Endothelial cell of umbilical vein (primary cell): Measurements from ENCODE around the gene RPIA. TPM values are rescaled to one million over a fixed set of nuclear protein-coding genes. Genes with fewer than 3 reads are reported as not detected.

Experiments used
- BruUV-seq: library from RNA; stranded (reverse); fragments of 400-500 nt; replicated peaks from 2 replicates; lab custom pipeline; 2021; lab: Mats Ljungman, UMichigan
- CTCF ChIA-PET: fragments of 300-600, 350-600 bp; sonication (Branson Sonifier 250); formaldehyde crosslinking; loops from one replicate; lab custom pipeline; 2021; ENCODE audit warnings: antibody characterized with exemption, inconsistent platforms; lab: Charles Lee
- POLR2A ChIA-PET: fragments of 300-600, 350-600 bp; sonication (Branson Sonifier 250); formaldehyde crosslinking; loops from one replicate; lab custom pipeline; 2021; ENCODE audit warnings: antibody characterized with exemption, inconsistent platforms; lab: Charles Lee
- DNase-seq: peaks from one replicate; pipeline ENCODE4 v3.0.0-alpha.2; 2011; ENCODE audit warnings: low read depth, low spot score
- FAIRE-seq: peaks from 2 replicates; lab custom pipeline; 2011; peaks lifted over from hg19 to GRCh38; lab: Jason Lieb, UNC
- H2AFZ ChIP-seq: 2 replicates; pipeline ENCODE4 v1.6.0; 2012; ENCODE audit warnings: low read depth, low read length, control low read depth, inconsistent platforms
- H3K27ac ChIP-seq: 2 replicates; pipeline ENCODE4 v1.5.1; 2011; ENCODE audit warnings: low read depth, mild to moderate bottlenecking, control low read depth, low read length, moderate library complexity; ENCODE audit not compliant: insufficient read depth
- H3K27me3 ChIP-seq, 2 experiments: 2 replicates each; pipeline versions ENCODE4 v1.6.0 to v1.6.1; 2011; ENCODE audit warnings: low read length in 2 of 2, mixed read lengths in 1 of 2; ENCODE audit not compliant: control insufficient read depth in 2 of 2, insufficient read depth in 2 of 2
- H3K36me3 ChIP-seq, 2 experiments: 2 replicates in 1 of 2; 3 replicates in 1 of 2; pipeline ENCODE4 v1.5.1; 2011; ENCODE audit warnings: low read length in 2 of 2, mild to moderate bottlenecking in 1 of 2, moderate library complexity in 1 of 2; ENCODE audit not compliant: control insufficient read depth in 2 of 2, insufficient read depth in 2 of 2; ENCODE audit errors: extremely low read depth in 1 of 2
- H3K4me1 ChIP-seq: 3 replicates; pipeline ENCODE4 v1.5.1; 2011; ENCODE audit warnings: mild to moderate bottlenecking, low read length; ENCODE audit not compliant: control insufficient read depth, insufficient read depth; ENCODE audit errors: extremely low read depth
- H3K4me2 ChIP-seq: 2 replicates; pipeline ENCODE4 v1.6.1; 2011; ENCODE audit warnings: low read length, control low read depth, mixed read lengths; ENCODE audit not compliant: insufficient read depth
- H3K4me3 ChIP-seq, 3 experiments: fragments of 200-600 bp in 1 of 3; sonication (generic), shearing (Covaris generic) in 1 of 3; replicated peaks in 1 of 3; 2 replicates each; pipeline ENCODE4 v1.5.1; 2011 to 2016; ENCODE audit warnings: control low read depth in 3 of 3, low read length in 3 of 3, mild to moderate bottlenecking in 2 of 3, inconsistent platforms in 1 of 3, low read depth in 1 of 3, moderate library complexity in 1 of 3; ENCODE audit not compliant: insufficient read depth in 1 of 3
- H3K79me2 ChIP-seq: 2 replicates; pipeline ENCODE4 v1.6.0; 2012; ENCODE audit warnings: low read length, inconsistent platforms; ENCODE audit not compliant: control insufficient read depth, insufficient read depth
- H3K9ac ChIP-seq: replicated peaks from 2 replicates; pipeline ENCODE3; 2011; ENCODE audit warnings: low read length, control low read depth; ENCODE audit not compliant: insufficient read depth; ENCODE audit errors: extremely low read depth
- H3K9me1 ChIP-seq: replicated peaks from 3 replicates; pipeline ENCODE4 v1.6.0; 2011; ENCODE audit warnings: mild to moderate bottlenecking, low read length; ENCODE audit not compliant: control insufficient read depth, insufficient read depth; ENCODE audit errors: extremely low read depth
- H3K9me3 ChIP-seq: replicated peaks from 2 replicates; pipeline ENCODE4 v1.5.1; 2012; ENCODE audit warnings: low read length, inconsistent platforms; ENCODE audit not compliant: control insufficient read depth, insufficient read depth
- H4K20me1 ChIP-seq: replicated peaks from 2 replicates; pipeline ENCODE3; 2011; ENCODE audit warnings: mild to moderate bottlenecking, low read length; ENCODE audit not compliant: control insufficient read depth, insufficient read depth; ENCODE audit errors: extremely low read depth
- CTCF ChIP-seq, 2 donors: IDR thresholded peaks; 1 replicate in 1 of 2; 2 replicates in 1 of 2; pipeline ENCODE4 v1.5.1; 2011; ENCODE audit warnings: low read length in 2 of 2, mild to moderate bottlenecking in 2 of 2, moderate library complexity in 2 of 2, control low read depth in 1 of 2, inconsistent platforms in 1 of 2, low read depth in 1 of 2; ENCODE audit not compliant: insufficient read depth in 1 of 2; ENCODE audit errors: extremely low read depth in 1 of 2
- EZH2 ChIP-seq: IDR thresholded peaks from 2 replicates; pipeline ENCODE4 v1.6.1; 2012; ENCODE audit warnings: borderline replicate concordance, low read depth, mild to moderate bottlenecking, moderate library complexity, low read length, inconsistent platforms; ENCODE audit not compliant: severe bottlenecking
- FOS ChIP-seq: IDR thresholded peaks from 2 replicates; pipeline ENCODE4 v1.6.1; 2011; ENCODE audit warnings: mild to moderate bottlenecking, low read length, moderate library complexity, borderline replicate concordance; ENCODE audit not compliant: insufficient read depth
- GATA2 ChIP-seq: IDR thresholded peaks from 2 replicates; pipeline ENCODE4 v1.7.0; 2011; ENCODE audit warnings: low read depth, mild to moderate bottlenecking, moderate library complexity, mixed read lengths, low read length; ENCODE audit not compliant: insufficient read length, insufficient read depth
- JUN ChIP-seq: IDR thresholded peaks from 2 replicates; pipeline ENCODE4 v1.6.1; 2011; ENCODE audit warnings: borderline replicate concordance, low read depth; ENCODE audit not compliant: insufficient read length, insufficient read depth
- MAX ChIP-seq: IDR thresholded peaks from 2 replicates; pipeline ENCODE4 v1.6.1; 2011; ENCODE audit not compliant: insufficient read depth, insufficient read length
- MYC ChIP-seq: IDR thresholded peaks from one replicate; pipeline ENCODE4 v1.6.1; 2011; ENCODE audit warnings: mild to moderate bottlenecking, low read depth, low read length
- POLR2A ChIP-seq: IDR thresholded peaks from 2 replicates; pipeline ENCODE4 v1.6.1; 2012; ENCODE audit warnings: low read depth, mild to moderate bottlenecking, control low read depth, low read length
- POLR2AphosphoS5 ChIP-seq: IDR thresholded peaks from 2 replicates; pipeline ENCODE4 v1.6.1; 2012; ENCODE audit warnings: low read depth, mild to moderate bottlenecking, control low read depth, low read length, moderate library complexity; ENCODE audit not compliant: insufficient read depth
- dilution Hi-C: fragments of 300-500 bp; cut with MboI; formaldehyde crosslinking; loops from one replicate; pipeline ENCODE4 v1.15.0; 2019; ENCODE audit warnings: low sequenced_read_pairs; ENCODE audit not compliant: extremely low pct_ligation_motif_present
- intact Hi-C: fragments of 100-400 bp; cut with micrococcal nuclease; formaldehyde crosslinking; loops from one replicate; pipeline ENCODE4 v1.10.0; 2022
- polyA plus RNA-seq, 4 experiments: library from polyadenylated mRNA; depleted of rRNA in 3 of 4; stranded (reverse) in 3 of 4; unstranded in 1 of 4; fragments of >200 nt; gene quantifications; 2 replicates each; pipeline versions ENCODE4 v1.2.1 to v1.2.3, GENCODE V29; 2011 to 2012; ENCODE audit warnings: missing spikeins in 1 of 4
- total RNA-seq: library from RNA; stranded (reverse); gene quantifications from 2 replicates; pipeline ENCODE4 v1.2.3, GENCODE V29; 2021

Gene RPIA
- total and polyA plus RNA-seq, 2 donors (not counting 3 experiments of a cell fraction or from before 2014, with no cell fraction given): 15.7 to 30.3 TPM

- DNase-seq: no peak
- peaks cover 58% of the 10 kb centered on the region for H3K79me2 ChIP-seq
Measured at GRCh38 chr2:88693911-88694414, 2.5 kb downstream of the RPIA start.

More at GRCh38 chr2:88693911-88694414, 2.5 kb downstream of the RPIA start:
- FAIRE-seq: no peak
- Histone ChIP-seq H2AFZ (no peak overlapping the region), H3K9me3 (no peaks in the 10 kb centered on the region), H3K9ac (no peak overlapping the region), H3K27ac (no peak overlapping the region), H4K20me1 (no peaks in the 10 kb centered on the region), H3K9me1 (no peaks in the 10 kb centered on the region), H3K4me3 (no peak overlapping the region), H3K36me3 (peaks cover 0 to 4% of the 10 kb centered on the region in 2 experiments), H3K27me3 (no peaks in the 10 kb centered on the region), H3K4me1 (peaks cover 13% of the 10 kb centered on the region), H3K4me2 (no peak overlapping the region)
- intact Hi-C loops (loop anchor here (5.0 kb wide), 2 partner anchors 133 to 223 kb away; no protein-coding TSS in a partner anchor), dilution Hi-C loops (no loop called here)
- POLR2A ChIA-PET: interaction anchor here (0.5 kb wide), 1 partner anchor 43 kb away, joined by 3 read pairs; no protein-coding TSS in a partner anchor
- no peak for TF ChIP-seq MYC
- TF ChIP-seq EZH2: no peak
- TF ChIP-seq CTCF (IDR thresholded peaks at IDR 0.05; ENCODE audit: extremely low read depth in 1 of 2, insufficient read depth in 1 of 2, low read depth in 1 of 2, low read length in 2 of 2): no peak
- TF ChIP-seq POLR2A: no peak
- TF ChIP-seq FOS: no peak
- no peak for TF ChIP-seq GATA2
- no peak for TF ChIP-seq POLR2AphosphoS5
- no peak for TF ChIP-seq JUN
- no peak for TF ChIP-seq MAX
- no TSS peak for BruUV-seq
- CTCF ChIA-PET: no interaction called here
